Chondrocyte (in vitro differentiated cells): Measurements from ENCODE around the gene MAML1. TPM values are rescaled to one million over a fixed set of nuclear protein-coding genes. Genes with fewer than 3 reads are reported as not detected.
A peak's percentile ranks its signal among the peaks of the same experiment; 100 is the strongest.

ENCODE experiments used
- DNase-seq: peaks from one replicate; pipeline ENCODE4 v3.0.0; 2021; ENCODE audit warnings: mixed read lengths, low spot score
- H3K27ac Mint-ChIP-seq: one replicate; pipeline ENCODE4 v1.8.0; 2021; ENCODE audit warnings: mild to moderate bottlenecking, moderate library complexity, mixed read lengths; ENCODE audit not compliant: unreplicated experiment
- H3K27me3 Mint-ChIP-seq: 2 replicates; pipeline ENCODE4 v1.8.0; 2021; ENCODE audit warnings: low read depth, mixed read lengths
- H3K36me3 Mint-ChIP-seq: 2 replicates; pipeline ENCODE4 v1.8.0; 2021; ENCODE audit warnings: low read depth, mixed read lengths
- H3K4me1 Mint-ChIP-seq: 2 replicates; pipeline ENCODE4 v1.8.0; 2021; ENCODE audit warnings: low read depth, mild to moderate bottlenecking, mixed read lengths
- H3K4me3 Mint-ChIP-seq: one replicate; pipeline ENCODE4 v1.8.0; 2021; ENCODE audit warnings: mild to moderate bottlenecking, moderate library complexity, mixed read lengths; ENCODE audit not compliant: unreplicated experiment
- H3K9me3 Mint-ChIP-seq: 2 replicates; pipeline ENCODE4 v1.8.0; 2021; ENCODE audit warnings: low read depth, mixed read lengths
- CTCF ChIP-seq: fragments of 200-600 bp; sonication (generic); IDR thresholded peaks from 2 replicates; pipeline ENCODE4 v1.5.0; 2021; ENCODE audit warnings: antibody characterized with exemption, mild to moderate bottlenecking, moderate library complexity
- total RNA-seq: library from RNA; stranded (reverse); gene quantifications from 3 replicates; pipeline ENCODE4 v1.2.1, GENCODE V29; 2021

Gene MAML1
- total RNA-seq, 1 donor from 2014 or later: 29.9 TPM

- DNase-seq: peak; percentile 80
- Mint-ChIP-seq H3K27ac (no peak overlapping the region), H3K27me3 (no peaks in the 10 kb centered on the region), H3K36me3 (peaks cover 18% of the 10 kb centered on the region), H3K4me3 (no peak overlapping the region), H3K4me1 (peaks cover 15% of the 10 kb centered on the region), H3K9me3 (no peaks in the 10 kb centered on the region)
- no peak for TF ChIP-seq CTCF
These were observed 65.6 kb downstream of the MAML1 start for GRCh38 chr5:179798144-179798770.

- Mint-ChIP-seq H3K27ac (no peak overlapping the region), H3K9me3 (no peaks in the 10 kb centered on the region), H3K36me3 (peaks cover 18% of the 10 kb centered on the region), H3K4me1 (peaks cover 13% of the 10 kb centered on the region), H3K4me3 (no peak overlapping the region), H3K27me3 (no peaks in the 10 kb centered on the region)
- TF ChIP-seq CTCF: no peak
- DNase-seq: peak; percentile 83
These were observed 66.4 kb downstream of the MAML1 start for GRCh38 chr5:179798771-179799643.

- H3K4me3 Mint-ChIP-seq: no peak overlapping the region
- no peaks in the 10 kb centered on the region for H3K9me3 Mint-ChIP-seq
- H3K36me3 Mint-ChIP-seq: peaks cover 18% of the 10 kb centered on the region
These were observed 67.0 kb downstream of the MAML1 start for GRCh38 chr5:179799644-179799973.

GRCh38 chr5:179800071-179800695, 67.6 kb downstream of the MAML1 start:
- Mint-ChIP-seq H3K27me3 (no peaks in the 10 kb centered on the region), H3K4me1 (peaks cover 24% of the 10 kb centered on the region), H3K27ac (no peak overlapping the region), H3K36me3 (peaks cover 18% of the 10 kb centered on the region), H3K9me3 (no peaks in the 10 kb centered on the region), H3K4me3 (no peak overlapping the region)
- TF ChIP-seq CTCF: no peak
- no peak for DNase-seq

More at GRCh38 chr5:179799644-179799973, 67.0 kb downstream of the MAML1 start:
- no peak for DNase-seq
- TF ChIP-seq CTCF: no peak
- Mint-ChIP-seq H3K27me3 (no peaks in the 10 kb centered on the region), H3K4me1 (peaks cover 18% of the 10 kb centered on the region), H3K27ac (no peak overlapping the region)

- Mint-ChIP-seq H3K27me3 (no peaks in the 10 kb centered on the region), H3K4me3 (no peak overlapping the region), H3K36me3 (peaks cover 18% of the 10 kb centered on the region), H3K9me3 (no peaks in the 10 kb centered on the region), H3K27ac (no peak overlapping the region), H3K4me1 (peaks cover 26% of the 10 kb centered on the region)
- no peak for DNase-seq
- TF ChIP-seq CTCF: no peak
These were observed 68.1 kb downstream of the MAML1 start for GRCh38 chr5:179800696-179801201.
